ENCODE measurements around the gene CUBN.

GRCh38 chr10:16938952-16939351 is 190.7 kb downstream of the CUBN start:
- TF ChIP-seq CTCF (IDR thresholded peaks at IDR 0.05) (no peak), POLR2A (IDR thresholded peaks at IDR 0.05) (no peak)
